ENCODE data around the gene HES3.

DNA sequence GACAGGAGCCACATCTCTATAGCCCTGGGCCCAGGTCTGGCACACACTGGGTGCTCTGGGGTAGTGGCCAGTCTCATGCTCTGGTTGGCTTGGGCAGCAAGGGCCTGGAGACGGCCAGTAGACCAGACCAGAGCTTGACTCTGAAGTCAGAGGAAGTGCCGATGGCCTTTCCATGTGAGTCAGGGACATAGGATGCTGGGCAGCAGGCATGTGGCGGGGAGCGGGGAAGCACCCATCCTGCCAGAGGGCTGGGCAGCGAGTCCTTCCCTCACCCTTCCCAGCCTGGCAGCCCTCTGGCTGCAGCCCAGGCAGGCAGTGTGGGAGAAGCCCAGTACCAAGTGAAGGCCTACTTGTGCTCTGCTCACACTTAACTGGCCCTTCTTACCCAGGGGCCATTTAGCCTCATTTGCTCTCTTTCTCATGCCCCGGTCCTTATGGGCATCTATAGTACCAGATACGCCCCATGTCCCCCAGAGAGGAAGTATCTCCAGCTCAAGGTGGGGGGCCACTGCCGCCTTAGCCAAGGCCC is 13.6 kb downstream of the HES3 start:
- no peak for TF ChIP-seq CTCF (IDR thresholded peaks at IDR 0.05)
- TF ChIP-seq POLR2A (IDR thresholded peaks at IDR 0.05; ENCODE audit: low read depth): no peak
- no peak for TF ChIP-seq POLR2AphosphoS5 (IDR thresholded peaks at IDR 0.05)
- TF ChIP-seq EP300 (IDR thresholded peaks at IDR 0.05): no peak
